Stimulated activated CD8-positive, alpha-beta memory T cell treated with anti-CD3 and anti-CD28 coated beads, Interleukin-12 subunit alpha, Interleukin-12 subunit beta, amount 100 ng/mL, for 24 hours (primary cell): ENCODE data around the gene C1orf94.

Experiments
- DNase-seq: peaks from one replicate; pipeline ENCODE4 v3.0.0-alpha.2; 2020; ENCODE audit errors: extremely low read depth

C1orf94 gene

GRCh38 chr1:34176830-34177603 lies at the start of gene C1orf94:
Gene C1orf94, plus strand, starts transcription at chr1:34176907. Its CDS starts 883 bp downstream, at chr1:34177790.
- DNase-seq = no peak

- no peak for DNase-seq
Observed at GRCh38 chr1:34127006-34128000, 49.4 kb upstream of the C1orf94 start.

GRCh38 chr1:34128186-34128889 lies 48.4 kb upstream of the C1orf94 start:
- DNase-seq = no peak

GRCh38 chr1:34129630-34130029 lies 47.1 kb upstream of the C1orf94 start:
- no peak for DNase-seq

GRCh38 chr1:34130306-34130705 lies 46.4 kb upstream of the C1orf94 start:
- DNase-seq = no peak

- DNase-seq = no peak
Observed at GRCh38 chr1:34131396-34132160, 45.1 kb upstream of the C1orf94 start.

- DNase-seq = no peak
Observed at GRCh38 chr1:34132161-34132420, 44.6 kb upstream of the C1orf94 start.

GRCh38 chr1:34137411-34137810 lies 39.3 kb upstream of the C1orf94 start:
- no peak for DNase-seq

GRCh38 chr1:34140011-34140676 lies 36.6 kb upstream of the C1orf94 start:
- no peak for DNase-seq

- no peak for DNase-seq
Observed at GRCh38 chr1:34143975-34144374, 32.7 kb upstream of the C1orf94 start.

GRCh38 chr1:34144766-34145165 lies 31.9 kb upstream of the C1orf94 start:
- DNase-seq = no peak

- no peak for DNase-seq
Observed at GRCh38 chr1:34147301-34147700, 29.4 kb upstream of the C1orf94 start.

- no peak for DNase-seq
Observed at GRCh38 chr1:34149501-34149900, 27.2 kb upstream of the C1orf94 start.

GRCh38 chr1:34153246-34153645 lies 23.5 kb upstream of the C1orf94 start:
- no peak for DNase-seq

- no peak for DNase-seq
Observed at GRCh38 chr1:34155860-34156259, 20.8 kb upstream of the C1orf94 start.

- DNase-seq = no peak
Observed at GRCh38 chr1:34156739-34157138, 20.0 kb upstream of the C1orf94 start.

- no peak for DNase-seq
Observed at GRCh38 chr1:34162852-34163766, 13.6 kb upstream of the C1orf94 start.

GRCh38 chr1:34163792-34164731 lies 12.6 kb upstream of the C1orf94 start:
- no peak for DNase-seq
